Panc1 (cell line): ENCODE measurements around the gene ZBTB7C. TPM values are rescaled to one million over a fixed set of nuclear protein-coding genes. Genes with fewer than 3 reads are reported as not detected.

Experiments
- ATAC-seq: fragments of 200-7000 bp; cut with Tn5 transposase; 2 replicates; pipeline ENCODE4 v1.9.1; 2020; ENCODE audit warnings: mild to moderate bottlenecking, moderate library complexity
- BruUV-seq: library from RNA; stranded (reverse); fragments of 400-500 nt; replicated peaks from 2 replicates; lab custom pipeline; 2021; lab: Mats Ljungman, UMichigan
- CTCF ChIA-PET: fragments of 300-600 bp; sonication (Branson Sonifier 250); formaldehyde crosslinking; loops from one replicate; lab custom pipeline; 2022; ENCODE audit warnings: antibody characterized with exemption; lab: Charles Lee
- POLR2A ChIA-PET: fragments of 300-600 bp; sonication (Branson Sonifier 250); formaldehyde crosslinking; loops from one replicate; lab custom pipeline; 2022; ENCODE audit warnings: antibody characterized with exemption; lab: Charles Lee
- DNase-seq: peaks from one replicate; pipeline ENCODE4 v3.0.0-alpha.2; 2010; ENCODE audit warnings: low read depth, low spot score
- H3K27ac ChIP-seq: 2 replicates; pipeline ENCODE4 v1.5.1; 2011; ENCODE audit warnings: mild to moderate bottlenecking, low read length, inconsistent platforms
- H3K27me3 ChIP-seq: fragments of 200-500 bp; sonication (Bioruptor generic); 2 replicates; pipeline ENCODE4 v1.6.0; 2014; ENCODE audit warnings: low read length, inconsistent platforms; ENCODE audit not compliant: control insufficient read depth, insufficient read depth
- H3K36me3 ChIP-seq: fragments of 200-500 bp; sonication (Bioruptor generic); 2 replicates; pipeline ENCODE4 v1.5.1; 2014; ENCODE audit warnings: inconsistent platforms, mild to moderate bottlenecking, low read length, moderate library complexity; ENCODE audit not compliant: control insufficient read depth, insufficient read depth
- H3K4me1 ChIP-seq: 2 replicates; pipeline ENCODE4 v1.5.1; 2011; ENCODE audit warnings: inconsistent platforms, mild to moderate bottlenecking, low read length, moderate library complexity; ENCODE audit not compliant: control insufficient read depth, insufficient read depth
- H3K4me3 ChIP-seq, 2 experiments: 2 replicates each; pipeline ENCODE4 v1.5.1; 2011 to 2012; ENCODE audit warnings: low read depth in 2 of 2, low read length in 2 of 2, mild to moderate bottlenecking in 2 of 2, inconsistent platforms in 1 of 2, moderate library complexity in 1 of 2
- H3K9me3 ChIP-seq: fragments of 200-500 bp; sonication (Bioruptor generic); 2 replicates; pipeline ENCODE4 v1.5.1; 2014; ENCODE audit warnings: low read depth, mild to moderate bottlenecking, inconsistent platforms, low read length, moderate library complexity; ENCODE audit not compliant: control insufficient read depth, insufficient read depth
- CTCF ChIP-seq: fragments of 450-650 bp; IDR thresholded peaks from 2 replicates; pipeline ENCODE4 v1.5.1; 2017; ENCODE audit warnings: mild to moderate bottlenecking
- POLR2AphosphoS5 ChIP-seq: IDR thresholded peaks from 2 replicates; pipeline ENCODE4 v1.6.1; 2012; ENCODE audit warnings: mild to moderate bottlenecking, low read depth, low read length, moderate library complexity
- REST ChIP-seq, 2 experiments: IDR thresholded peaks; 2 replicates each; pipeline ENCODE4 v1.6.1; 2011 to 2012; ENCODE audit warnings: low read depth in 2 of 2, control low read depth in 1 of 2, low read length in 1 of 2, mild to moderate bottlenecking in 1 of 2, moderate library complexity in 1 of 2; ENCODE audit not compliant: insufficient read depth in 1 of 2
- SIN3A ChIP-seq: IDR thresholded peaks from 2 replicates; pipeline ENCODE4 v1.6.1; 2012; ENCODE audit warnings: low read depth, mild to moderate bottlenecking, low read length, moderate library complexity, borderline replicate concordance; ENCODE audit not compliant: insufficient read depth
- TCF7L2 ChIP-seq: IDR thresholded peaks from 2 replicates; pipeline ENCODE4 v1.6.1; 2011; ENCODE audit warnings: mild to moderate bottlenecking, low read depth, low read length, inconsistent platforms
- in situ Hi-C: cut with HindIII; loops from 2 replicates; pipeline ENCODE4 v1.10.0; 2016; ENCODE audit warnings: low sequenced_read_pairs, low pct_unique_long_range_greater_than_20kb
- intact Hi-C: fragments of 100-400 bp; cut with micrococcal nuclease; formaldehyde crosslinking; loops from one replicate; pipeline ENCODE4 v1.10.0; 2022; ENCODE audit not compliant: unreplicated experiment
- total RNA-seq: library from RNA; stranded (reverse); gene quantifications from one replicate; pipeline ENCODE4 v1.2.1, GENCODE V29; 2021; ENCODE audit not compliant: unreplicated experiment

ZBTB7C gene
- total RNA-seq, 1 experiment from 2014 or later, result 0.03 TPM

- ChIA-PET POLR2A (no interaction called here), CTCF (no interaction called here)
- Histone ChIP-seq H3K4me1 (no peaks in the 10 kb centered on the region), H3K27me3 (no peaks in the 10 kb centered on the region; the same call in 1 of the 2 replicates), H3K36me3 (no peaks in the 10 kb centered on the region), H3K4me3 (no peak overlapping the region), H3K27ac (no peak overlapping the region), H3K9me3 (no peaks in the 10 kb centered on the region)
- BruUV-seq, result no TSS peak
- intact Hi-C loops, result no loop called here
- in situ Hi-C loops, result no loop called here
- no peak for TF ChIP-seq SIN3A
- no peak for DNase-seq
- no peak for ATAC-seq
These were observed 106.4 kb downstream of the ZBTB7C start for GRCh38 chr18:48302736-48303135.

GRCh38 chr18:48300463-48300961 is 108.7 kb downstream of the ZBTB7C start:
- no peak for TF ChIP-seq REST (IDR thresholded peaks at IDR 0.05; ENCODE audit: insufficient read depth in 1 of 2, low read depth in 2 of 2, low read length in 1 of 2)
- TF ChIP-seq CTCF, result no peak
- no peak for TF ChIP-seq POLR2AphosphoS5
- intact Hi-C loops, result no loop called here
- ChIA-PET CTCF (no interaction called here), POLR2A (no interaction called here)
- BruUV-seq, result no TSS peak
- ATAC-seq (no peak), DNase-seq (no peak)
- no peaks in the 10 kb centered on the region; the same call in 1 of the 2 replicates for H3K27me3 ChIP-seq
- in situ Hi-C loops, result no loop called here
- H3K4me1 ChIP-seq, result no peaks in the 10 kb centered on the region
- H3K9me3 ChIP-seq, result no peaks in the 10 kb centered on the region
- H3K4me3 ChIP-seq, result no peak overlapping the region
- no peaks in the 10 kb centered on the region for H3K36me3 ChIP-seq
- H3K27ac ChIP-seq, result no peak overlapping the region

- no peak for ATAC-seq
- intact Hi-C loops (no loop called here), in situ Hi-C loops (no loop called here)
- no peak overlapping the region for H3K27ac ChIP-seq
- TF ChIP-seq SIN3A, result no peak
- TF ChIP-seq POLR2AphosphoS5, result no peak
- no peak for TF ChIP-seq TCF7L2
- TF ChIP-seq CTCF, result no peak
- no peak for TF ChIP-seq REST (IDR thresholded peaks at IDR 0.05; ENCODE audit: insufficient read depth in 1 of 2, low read depth in 2 of 2, low read length in 1 of 2)
- H3K27me3 ChIP-seq, result no peaks in the 10 kb centered on the region; the same call in 1 of the 2 replicates
- H3K4me3 ChIP-seq, result no peak overlapping the region
- BruUV-seq, result no TSS peak
- H3K9me3 ChIP-seq, result no peaks in the 10 kb centered on the region
- ChIA-PET CTCF (no interaction called here), POLR2A (no interaction called here)
- no peaks in the 10 kb centered on the region for H3K36me3 ChIP-seq
- DNase-seq, result no peak
- H3K4me1 ChIP-seq, result no peaks in the 10 kb centered on the region
These were observed 112.0 kb downstream of the ZBTB7C start for GRCh38 chr18:48297139-48297538.
